Loucy (cell line): ENCODE data around the gene ABCA7.

Source experiments
- EZH2phosphoT487 ChIP-seq: fragments of 200-600 bp; IDR thresholded peaks from 2 replicates; pipeline ENCODE4 v1.6.1; 2018; ENCODE audit warnings: antibody characterized with exemption, mild to moderate bottlenecking, moderate library complexity, borderline replicate concordance
- TF ChIP-seq, protein P1 (sequence below): fragments of 200-600 bp; sonication (generic); conservative IDR thresholded peaks from 2 replicates; pipeline ENCODE4 v1.5.1; 2014; ENCODE audit warnings: mild to moderate bottlenecking, antibody characterized with exemption, low read length

GRCh38 chr19:1055028-1055425 lies 15.1 kb downstream of the ABCA7 start:
- TF ChIP-seq, protein P1, sequence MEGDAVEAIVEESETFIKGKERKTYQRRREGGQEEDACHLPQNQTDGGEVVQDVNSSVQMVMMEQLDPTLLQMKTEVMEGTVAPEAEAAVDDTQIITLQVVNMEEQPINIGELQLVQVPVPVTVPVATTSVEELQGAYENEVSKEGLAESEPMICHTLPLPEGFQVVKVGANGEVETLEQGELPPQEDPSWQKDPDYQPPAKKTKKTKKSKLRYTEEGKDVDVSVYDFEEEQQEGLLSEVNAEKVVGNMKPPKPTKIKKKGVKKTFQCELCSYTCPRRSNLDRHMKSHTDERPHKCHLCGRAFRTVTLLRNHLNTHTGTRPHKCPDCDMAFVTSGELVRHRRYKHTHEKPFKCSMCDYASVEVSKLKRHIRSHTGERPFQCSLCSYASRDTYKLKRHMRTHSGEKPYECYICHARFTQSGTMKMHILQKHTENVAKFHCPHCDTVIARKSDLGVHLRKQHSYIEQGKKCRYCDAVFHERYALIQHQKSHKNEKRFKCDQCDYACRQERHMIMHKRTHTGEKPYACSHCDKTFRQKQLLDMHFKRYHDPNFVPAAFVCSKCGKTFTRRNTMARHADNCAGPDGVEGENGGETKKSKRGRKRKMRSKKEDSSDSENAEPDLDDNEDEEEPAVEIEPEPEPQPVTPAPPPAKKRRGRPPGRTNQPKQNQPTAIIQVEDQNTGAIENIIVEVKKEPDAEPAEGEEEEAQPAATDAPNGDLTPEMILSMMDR: no peak
- no peak for TF ChIP-seq EZH2phosphoT487
